GM23338 (cell line): ENCODE results near the gene RAB29. TPM values are rescaled to one million over a fixed set of nuclear protein-coding genes. Genes with fewer than 3 reads are reported as not detected.

Experiments used
- ATAC-seq: fragments of 200-7000 bp; cut with Tn5 transposase; 3 replicates; pipeline ENCODE4 v1.9.1; 2020
- DNase-seq: peaks from one replicate; pipeline ENCODE4 v3.0.0-alpha.2; 2015; ENCODE audit warnings: low spot score
- H2AFZ ChIP-seq: fragments of 200-600 bp; sonication (generic); 2 replicates; pipeline ENCODE4 v1.8.0; 2016; ENCODE audit warnings: antibody characterized with exemption, mild to moderate bottlenecking, moderate library complexity
- H3F3A ChIP-seq: fragments of 200-600 bp; sonication (generic); replicated peaks from 2 replicates; pipeline ENCODE4 v1.8.0; 2017; ENCODE audit warnings: antibody characterized with exemption, mixed run types, low read depth
- H3K27ac ChIP-seq: fragments of 200-600 bp; sonication (generic); 2 replicates; pipeline ENCODE4 v1.6.1; 2016; ENCODE audit warnings: low read depth
- H3K27me3 ChIP-seq: fragments of 200-600 bp; sonication (generic); 2 replicates; pipeline ENCODE4 v1.8.0; 2016; ENCODE audit warnings: mild to moderate bottlenecking, mixed run types, moderate library complexity; ENCODE audit not compliant: insufficient read depth
- H3K36me3 ChIP-seq: fragments of 200-600 bp; sonication (generic); 2 replicates; pipeline ENCODE4 v1.8.0; 2016; ENCODE audit warnings: mild to moderate bottlenecking; ENCODE audit not compliant: insufficient read depth
- H3K4me1 ChIP-seq: fragments of 200-600 bp; sonication (generic); 2 replicates; pipeline ENCODE4 v1.8.0; 2016; ENCODE audit warnings: mild to moderate bottlenecking, moderate library complexity; ENCODE audit not compliant: insufficient read depth
- H3K4me2 ChIP-seq: fragments of 200-600 bp; sonication (generic); 2 replicates; pipeline ENCODE4 v1.7.1; 2017; ENCODE audit warnings: mixed run types
- H3K4me3 ChIP-seq: fragments of 200-600 bp; sonication (generic); 2 replicates; pipeline ENCODE4 v1.6.1; 2016; ENCODE audit warnings: mixed run types
- H3K79me2 ChIP-seq: fragments of 200-600 bp; sonication (generic); replicated peaks from 2 replicates; pipeline ENCODE4 v1.8.0; 2017; ENCODE audit warnings: mild to moderate bottlenecking; ENCODE audit not compliant: insufficient read depth
- H3K9me2 ChIP-seq: fragments of 200-600 bp; sonication (generic); 2 replicates; pipeline ENCODE4 v1.8.0; 2017; ENCODE audit not compliant: insufficient read depth
- H4K20me1 ChIP-seq: fragments of 200-600 bp; sonication (generic); replicated peaks from 2 replicates; pipeline ENCODE4 v1.8.0; 2017; ENCODE audit warnings: mild to moderate bottlenecking; ENCODE audit not compliant: insufficient read depth
- H3K27ac Mint-ChIP-seq: 2 replicates; pipeline ENCODE4 v1.8.0; 2020; ENCODE audit warnings: inconsistent platforms, mild to moderate bottlenecking, moderate library complexity, mixed read lengths
- H3K27me3 Mint-ChIP-seq: 3 replicates; pipeline ENCODE4 v1.8.0; 2022; ENCODE audit warnings: low read depth, mild to moderate bottlenecking, moderate library complexity, mixed read lengths, inconsistent platforms; ENCODE audit not compliant: insufficient read depth, poor library complexity
- H3K36me3 Mint-ChIP-seq: 3 replicates; pipeline ENCODE4 v1.8.0; 2021; ENCODE audit warnings: low read depth, mild to moderate bottlenecking, inconsistent platforms, moderate library complexity, mixed read lengths
- H3K4me1 Mint-ChIP-seq: 3 replicates; pipeline ENCODE4 v1.8.0; 2020; ENCODE audit warnings: mild to moderate bottlenecking, inconsistent platforms, mixed read lengths
- H3K4me3 Mint-ChIP-seq: 3 replicates; pipeline ENCODE4 v1.8.0; 2021; ENCODE audit warnings: moderate library complexity, mild to moderate bottlenecking, inconsistent platforms, mixed read lengths
- H3K9me3 Mint-ChIP-seq: 3 replicates; pipeline ENCODE4 v1.8.0; 2020; ENCODE audit warnings: moderate library complexity, mild to moderate bottlenecking, inconsistent platforms, mixed read lengths
- CREB1 ChIP-seq: fragments of 250-450 bp; sonication (Bioruptor Pico); IDR thresholded peaks from 2 replicates; pipeline ENCODE4 v1.5.0; 2020; ENCODE audit warnings: low read depth, mild to moderate bottlenecking, moderate library complexity
- ETS1 ChIP-seq: IDR thresholded peaks from 2 replicates; pipeline ENCODE4 v1.6.1; 2016; ENCODE audit warnings: antibody characterized with exemption
- EZH2 ChIP-seq: fragments of 200-600 bp; sonication (generic); IDR thresholded peaks from one replicate; pipeline ENCODE4 v1.8.0; 2017; ENCODE audit warnings: antibody characterized with exemption, mild to moderate bottlenecking, low read depth; ENCODE audit not compliant: unreplicated experiment
- EZH2phosphoT487 ChIP-seq: fragments of 200-600 bp; sonication (generic); IDR thresholded peaks from one replicate; pipeline ENCODE4 v1.8.1; 2018; ENCODE audit warnings: antibody characterized with exemption; ENCODE audit not compliant: unreplicated experiment
- JUNB ChIP-seq: IDR thresholded peaks from one replicate; pipeline ENCODE4 v1.6.1; 2016; ENCODE audit warnings: antibody characterized with exemption; ENCODE audit not compliant: unreplicated experiment
- NANOG ChIP-seq: IDR thresholded peaks from 2 replicates; pipeline ENCODE4 v1.6.1; 2016; ENCODE audit warnings: antibody characterized with exemption, borderline replicate concordance
- POLR2AphosphoS5 ChIP-seq: IDR thresholded peaks from 2 replicates; pipeline ENCODE4 v1.6.1; 2016; ENCODE audit warnings: antibody characterized with exemption, low read depth
- REST ChIP-seq: IDR thresholded peaks from one replicate; pipeline ENCODE4 v1.6.1; 2018; ENCODE audit warnings: antibody characterized with exemption; ENCODE audit not compliant: unreplicated experiment
- STAT1 ChIP-seq: IDR thresholded peaks from one replicate; pipeline ENCODE4 v1.6.1; 2016; ENCODE audit warnings: antibody characterized with exemption; ENCODE audit not compliant: unreplicated experiment
- ZNF114 ChIP-seq: fragments of 250-450 bp; sonication (Bioruptor Pico); IDR thresholded peaks from 2 replicates; pipeline ENCODE4 v1.5.0; 2020; ENCODE audit warnings: mild to moderate bottlenecking, moderate library complexity
- ZNF331 ChIP-seq: fragments of 250-450 bp; sonication (Bioruptor Pico); IDR thresholded peaks from 2 replicates; pipeline ENCODE4 v1.5.0; 2020; ENCODE audit warnings: low read depth, mild to moderate bottlenecking, moderate library complexity
- polyA plus RNA-seq: library from polyadenylated mRNA; unstranded; fragments of >200 nt; fragmentation: Nextera tagmentation; extraction: Ambion mirVana; gene quantifications from 2 replicates; pipeline ENCODE4 v1.2.1, GENCODE V29; 2016
- total RNA-seq: library from RNA; depleted of rRNA; stranded (reverse); fragments of >200 nt; shearing (Covaris generic); gene quantifications from 2 replicates; pipeline ENCODE4 v1.2.3, GENCODE V29; 2014
- TF ChIP-seq, protein P1 (sequence below), 2 experiments: fragments of 200-600 bp in 1 of 2; sonication (generic) in 1 of 2; conservative IDR thresholded peaks; 2 replicates each; pipeline versions ENCODE4 v1.5.1 to v1.6.1; 2016 to 2017; ENCODE audit warnings: antibody characterized with exemption in 2 of 2, low read depth in 2 of 2, mild to moderate bottlenecking in 2 of 2, moderate library complexity in 1 of 2

Gene RAB29
- total and polyA plus RNA-seq, 2 experiments from 2014 or later, result 7.1 to 9.1 TPM

- TF ChIP-seq, protein P1, sequence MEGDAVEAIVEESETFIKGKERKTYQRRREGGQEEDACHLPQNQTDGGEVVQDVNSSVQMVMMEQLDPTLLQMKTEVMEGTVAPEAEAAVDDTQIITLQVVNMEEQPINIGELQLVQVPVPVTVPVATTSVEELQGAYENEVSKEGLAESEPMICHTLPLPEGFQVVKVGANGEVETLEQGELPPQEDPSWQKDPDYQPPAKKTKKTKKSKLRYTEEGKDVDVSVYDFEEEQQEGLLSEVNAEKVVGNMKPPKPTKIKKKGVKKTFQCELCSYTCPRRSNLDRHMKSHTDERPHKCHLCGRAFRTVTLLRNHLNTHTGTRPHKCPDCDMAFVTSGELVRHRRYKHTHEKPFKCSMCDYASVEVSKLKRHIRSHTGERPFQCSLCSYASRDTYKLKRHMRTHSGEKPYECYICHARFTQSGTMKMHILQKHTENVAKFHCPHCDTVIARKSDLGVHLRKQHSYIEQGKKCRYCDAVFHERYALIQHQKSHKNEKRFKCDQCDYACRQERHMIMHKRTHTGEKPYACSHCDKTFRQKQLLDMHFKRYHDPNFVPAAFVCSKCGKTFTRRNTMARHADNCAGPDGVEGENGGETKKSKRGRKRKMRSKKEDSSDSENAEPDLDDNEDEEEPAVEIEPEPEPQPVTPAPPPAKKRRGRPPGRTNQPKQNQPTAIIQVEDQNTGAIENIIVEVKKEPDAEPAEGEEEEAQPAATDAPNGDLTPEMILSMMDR (conservative IDR thresholded peaks at IDR 0.05; ENCODE audit: low read depth in 2 of 2), result no peak
- TF ChIP-seq NANOG, result no peak
- no peak for TF ChIP-seq ZNF114 (CRISPR knock-in tag)
- TF ChIP-seq STAT1, result no peak
- no peak for TF ChIP-seq EZH2phosphoT487
- no peak for TF ChIP-seq CREB1 (CRISPR knock-in tag)
- no peak for TF ChIP-seq ZNF331 (CRISPR knock-in tag)
- TF ChIP-seq ETS1, result no peak
These were observed 41.7 kb downstream of the RAB29 start (continued) for GRCh38 chr1:205733438-205734175.

GRCh38 chr1:205729945-205730610, 45.2 kb downstream of the RAB29 start:
- peaks cover 4% of the 10 kb centered on the region for H3K27me3 Mint-ChIP-seq
- Histone ChIP-seq H3F3A (peaks cover 3% of the 10 kb centered on the region; the same call in 1 of the 2 replicates), H4K20me1 (peaks cover 65% of the 10 kb centered on the region), H3K4me2 (no peak overlapping the region), H3K4me3 (no peak overlapping the region), H3K27me3 (no peaks in the 10 kb centered on the region), H3K27ac (peak overlapping the region; percentile 41; the same call in 1 of the 2 replicates), H2AFZ (no peak overlapping the region), H3K4me1 (no peaks in the 10 kb centered on the region; the same call in 1 of the 2 replicates), H3K36me3 (peaks cover 26% of the 10 kb centered on the region; the same call in 1 of the 2 replicates), H3K79me2 (peaks cover 100% of the 10 kb centered on the region), H3K9me2 (no peaks in the 10 kb centered on the region)
- H3K9me3 Mint-ChIP-seq, result no peaks in the 10 kb centered on the region
- peaks cover 2% of the 10 kb centered on the region; the same call in 2 of the 3 replicates for H3K4me1 Mint-ChIP-seq
- ATAC-seq (no peak), DNase-seq (no peak)
- no peak overlapping the region for H3K27ac Mint-ChIP-seq
- peaks cover 62% of the 10 kb centered on the region for H3K36me3 Mint-ChIP-seq
- no peak overlapping the region for H3K4me3 Mint-ChIP-seq
- TF ChIP-seq EZH2phosphoT487 (no peak), CREB1 (CRISPR knock-in tag) (no peak), ETS1 (no peak), REST (no peak), EZH2 (no peak), NANOG (no peak), STAT1 (no peak), JUNB (no peak), POLR2AphosphoS5 (no peak)
- TF ChIP-seq, protein P1 (conservative IDR thresholded peaks at IDR 0.05; ENCODE audit: low read depth in 2 of 2), result no peak
